Lung (tissue), 12 donors: Measurements from ENCODE around the gene C2CD2. TPM values are rescaled to one million over a fixed set of nuclear protein-coding genes. Genes with fewer than 3 reads are reported as not detected.
A peak's percentile ranks its signal among the peaks of the same experiment; 100 is the strongest.

Experiments used
- ATAC-seq: fragments of 200-7000 bp; cut with Tn5 transposase; one replicate; pipeline ENCODE4 v1.9.1; 2020; ENCODE audit warnings: moderate number of reproducible peaks; ENCODE audit not compliant: insufficient read depth, low FRiP score
- DNase-seq, 3 donors: peaks; one replicate each; pipeline ENCODE4 v3.0.0-alpha.2; 2013 to 2017
- H3K27ac ChIP-seq, 2 donors: one replicate each; pipeline ENCODE4 v1.5.1; 2013; ENCODE audit warnings: mild to moderate bottlenecking in 2 of 2, moderate library complexity in 2 of 2, control low read depth in 1 of 2, inconsistent platforms in 1 of 2, low read depth in 1 of 2, low read length in 1 of 2
- H3K27me3 ChIP-seq, 3 donors: one replicate each; pipeline ENCODE4 v1.5.1; 2013; ENCODE audit warnings: low read length in 2 of 3; ENCODE audit not compliant: control insufficient read depth in 3 of 3, insufficient read depth in 3 of 3
- H3K36me3 ChIP-seq, 4 donors: one replicate each; pipeline ENCODE4 v1.5.1; 2013; ENCODE audit warnings: low read length in 4 of 4, mild to moderate bottlenecking in 1 of 4, moderate library complexity in 1 of 4; ENCODE audit not compliant: control insufficient read depth in 4 of 4, insufficient read depth in 4 of 4
- H3K4me1 ChIP-seq, 5 donors: one replicate each; pipeline ENCODE4 v1.5.1; 2013; ENCODE audit warnings: low read length in 5 of 5, mild to moderate bottlenecking in 2 of 5, moderate library complexity in 1 of 5; ENCODE audit not compliant: control insufficient read depth in 5 of 5, insufficient read depth in 5 of 5
- H3K4me3 ChIP-seq: one replicate; pipeline ENCODE4 v1.5.1; 2013; ENCODE audit warnings: mild to moderate bottlenecking, control low read depth, moderate library complexity
- H3K9ac ChIP-seq, 2 donors: one replicate each; pipeline ENCODE4 v1.5.1; 2013; ENCODE audit warnings: low read length in 2 of 2, control low read depth in 1 of 2; ENCODE audit not compliant: insufficient read depth in 1 of 2
- H3K9me3 ChIP-seq, 4 donors: one replicate each; pipeline ENCODE4 v1.5.1; 2013; ENCODE audit warnings: low read length in 3 of 4, mild to moderate bottlenecking in 1 of 4, moderate library complexity in 1 of 4; ENCODE audit not compliant: control insufficient read depth in 4 of 4, insufficient read depth in 3 of 4
- CTCF ChIP-seq: IDR thresholded peaks from 2 replicates; pipeline ENCODE4 v1.5.1; 2012; ENCODE audit warnings: mild to moderate bottlenecking; ENCODE audit errors: control extremely low read depth, extremely low read depth
- WGBS, 2 donors: extraction: QIAGEN DNeasy Blood & Tissue Kit; methylation state at CpG; one replicate each; pipeline ENCODE4 v1.1.7; 2013; 5-methylcytosine and 5-hydroxymethylcytosine counted together
- polyA plus RNA-seq, 2 donors: library from polyadenylated mRNA; stranded (reverse); fragments of 200-250 nt; gene quantifications; one replicate each; pipeline ENCODE4 v1.2.1, GENCODE V29; 2013
- total RNA-seq, 2 donors: library from RNA; depleted of rRNA in 1 of 2; stranded (reverse); fragments of >200 nt in 1 of 2; gene quantifications; one replicate each; pipeline ENCODE4 v1.2.1, GENCODE V29; 2014 to 2021
- donor health status: control.
- donor health status: control.
- donor health status: Bipolar disorder and iron deficiency.
- donor health status: healthy.
- donor health status: DM: yes; HTN: yes; CAD: no.

The C2CD2 gene
- total and polyA plus RNA-seq, 4 donors = 7.0 to 19.5 (median 12.2) TPM

GRCh38 chr21:41924368-41924754, 29.5 kb downstream of the C2CD2 start:
- no peaks in the 10 kb centered on the region for H3K9me3 ChIP-seq
- H3K4me3 ChIP-seq = no peak overlapping the region
- DNase-seq (no peak), ATAC-seq (no peak)
- no peak overlapping the region for H3K9ac ChIP-seq
- no peak for TF ChIP-seq CTCF
- H3K36me3 ChIP-seq = peaks cover 0 to 3% (median 0%) of the 10 kb centered on the region in 4 donors
- WGBS, 2 donors = 62 to 75% methylated on average over 6 of the region's 6 CpGs
- peak overlapping the region; percentile 10 to 79 for H3K27ac ChIP-seq
- H3K4me1 ChIP-seq = peaks cover 4 to 21% (median 14%) of the 10 kb centered on the region in 5 donors
- H3K27me3 ChIP-seq = no peaks in the 10 kb centered on the region

- Histone ChIP-seq H3K27me3 (no peaks in the 10 kb centered on the region), H3K36me3 (peaks cover 0 to 3% (median 0%) of the 10 kb centered on the region in 4 donors), H3K4me1 (peaks cover 4 to 21% (median 14%) of the 10 kb centered on the region in 5 donors), H3K9me3 (no peaks in the 10 kb centered on the region), H3K4me3 (no peak overlapping the region), H3K9ac (no peak overlapping the region), H3K27ac (peak overlapping the region; percentile 25 to 79)
- no peak for TF ChIP-seq CTCF
- ATAC-seq (no peak), DNase-seq (no peak)
- WGBS, 2 donors = 44 to 47% methylated on average over 7 of the region's 7 CpGs
Observed at GRCh38 chr21:41923631-41924367, 30.0 kb downstream of the C2CD2 start.

- Histone ChIP-seq H3K9me3 (no peaks in the 10 kb centered on the region), H3K27me3 (no peaks in the 10 kb centered on the region), H3K27ac (no peak overlapping the region), H3K4me3 (no peak overlapping the region), H3K4me1 (peaks cover 4 to 21% (median 14%) of the 10 kb centered on the region in 5 donors), H3K36me3 (peaks cover 0 to 4% (median 2%) of the 10 kb centered on the region in 4 donors), H3K9ac (no peak overlapping the region)
- ATAC-seq = no peak
- DNase-seq = no peak
- TF ChIP-seq CTCF = no peak
- WGBS, 2 donors = 76% methylated on average over 8 of the region's 8 CpGs
Observed at GRCh38 chr21:41923186-41923585, 30.6 kb downstream of the C2CD2 start.
